Forelimb muscle (tissue), 1 donor: ENCODE data around the gene ZFYVE9. TPM values are rescaled to one million over a fixed set of nuclear protein-coding genes. Genes with fewer than 3 reads are reported as not detected.
"Not testable (repeated sequence)": the region's sequence is repeated elsewhere in the genome, so short reads cannot be mapped to it uniquely, and the experiment has no call there.

Source experiments
- DNase-seq: peaks from one replicate; pipeline ENCODE4 v3.0.0-alpha.2; 2013; ENCODE audit warnings: low read depth
- polyA plus RNA-seq: library from polyadenylated mRNA; unstranded; fragments of 120-200 nt; gene quantifications from one replicate; pipeline ENCODE4 v1.2.1, GENCODE V29; 2013; ENCODE audit not compliant: insufficient read length

The ZFYVE9 gene
- polyA plus RNA-seq, 1 donor, result 19.8 TPM

DNA sequence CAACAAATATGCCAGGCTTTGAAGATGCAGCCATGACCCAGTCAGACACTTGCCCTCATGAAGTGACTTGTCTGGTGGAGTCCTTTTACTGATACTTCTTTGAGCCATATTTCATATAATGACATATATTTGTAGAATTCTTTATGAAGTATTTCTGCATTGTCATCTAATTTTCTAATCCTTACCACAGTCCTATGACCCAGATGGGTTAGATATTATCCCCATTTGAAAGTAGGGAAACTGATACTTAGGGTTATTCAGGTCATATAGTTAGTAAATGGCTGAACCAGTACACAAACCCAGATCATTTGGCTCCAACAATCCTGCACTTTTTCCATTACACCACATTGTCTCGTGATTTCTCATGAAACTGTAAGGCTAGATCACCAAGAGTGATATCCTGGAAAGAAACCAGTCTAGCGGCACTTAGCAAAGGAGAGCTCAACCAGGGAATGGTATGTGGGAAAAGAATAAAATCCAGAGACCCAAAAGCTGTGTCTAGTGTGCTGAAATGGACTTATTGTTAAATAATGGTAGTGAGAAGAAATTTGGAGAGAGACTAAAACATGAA lies 49.6 kb downstream of the ZFYVE9 start:
- DNase-seq, result no peak

DNA sequence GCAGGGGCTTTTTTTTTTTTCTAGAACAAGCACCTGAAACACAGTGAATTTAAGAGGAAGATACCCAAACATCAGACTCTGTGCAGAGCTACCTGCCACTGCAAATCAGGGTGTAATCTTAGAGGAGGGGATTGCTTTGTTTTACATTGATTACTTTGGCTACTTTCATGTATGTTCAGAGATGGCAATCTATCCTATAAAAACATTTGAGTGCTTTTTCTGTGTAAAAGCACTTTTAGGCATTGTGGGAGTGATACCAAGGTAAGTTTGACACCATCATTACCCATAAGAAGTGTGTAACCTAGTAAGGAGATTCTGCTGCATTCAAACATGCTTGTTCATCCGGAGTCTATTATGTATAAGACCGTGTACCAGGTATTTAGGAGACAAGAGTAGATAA lies 50.1 kb downstream of the ZFYVE9 start:
- DNase-seq, result no peak

DNA sequence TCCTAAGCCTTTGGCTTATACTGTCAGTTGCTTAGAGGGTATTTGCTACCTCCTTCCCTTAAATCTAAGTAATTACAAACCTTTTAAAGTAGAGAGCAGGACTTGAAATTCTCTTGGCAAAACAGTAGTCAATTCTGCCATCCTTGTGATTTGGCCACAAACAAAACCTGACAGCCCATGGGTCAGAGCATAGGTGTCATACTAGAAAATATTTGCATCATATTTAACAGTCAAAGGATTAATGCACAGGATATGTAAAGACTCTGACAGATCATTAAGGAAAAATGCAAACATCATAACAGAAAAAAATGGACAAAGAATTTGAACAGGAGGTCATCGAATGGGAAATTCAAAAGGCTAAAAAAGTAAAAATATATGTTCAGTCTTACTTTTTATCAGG lies 50.5 kb downstream of the ZFYVE9 start:
- no peak for DNase-seq

DNA sequence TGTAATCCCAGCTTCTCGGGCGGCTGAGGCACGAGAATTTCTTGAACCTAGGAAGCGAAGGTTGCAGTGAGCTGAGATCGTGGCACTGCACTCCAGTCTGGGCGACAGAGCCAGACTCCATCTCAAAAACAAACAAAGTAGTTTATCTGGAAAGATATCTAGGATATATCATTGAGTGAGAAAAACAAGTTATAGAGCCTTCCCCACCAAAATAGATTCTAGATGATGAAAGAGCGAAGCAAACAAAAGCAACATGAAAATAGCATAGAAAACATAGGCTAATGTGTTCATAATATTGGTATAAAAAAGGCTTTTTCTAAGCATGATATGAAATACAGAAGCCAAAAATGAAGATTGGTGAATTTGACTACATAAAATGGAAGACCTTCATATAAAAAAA lies 52.1 kb downstream of the ZFYVE9 start:
- no peak for DNase-seq

DNA sequence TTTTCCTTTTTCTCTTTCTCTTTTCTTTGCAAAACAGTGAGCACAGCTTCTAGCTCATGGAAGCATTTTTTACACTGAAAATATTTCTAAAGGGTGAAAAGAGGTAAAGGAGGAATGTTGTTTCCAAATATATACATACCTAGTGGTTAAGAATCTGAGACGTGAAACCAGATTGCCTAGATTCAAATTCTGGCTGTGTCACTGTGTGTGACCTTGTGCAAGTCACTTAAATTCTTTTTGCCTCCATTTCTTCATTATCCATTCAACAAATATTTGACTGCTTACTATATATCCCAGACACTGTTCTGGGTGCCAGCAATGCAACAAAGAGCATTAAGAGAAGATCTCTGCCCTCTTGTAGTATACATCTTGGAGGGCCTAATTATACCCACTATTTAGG lies 53.3 kb downstream of the ZFYVE9 start:
- DNase-seq, result no peak

DNA sequence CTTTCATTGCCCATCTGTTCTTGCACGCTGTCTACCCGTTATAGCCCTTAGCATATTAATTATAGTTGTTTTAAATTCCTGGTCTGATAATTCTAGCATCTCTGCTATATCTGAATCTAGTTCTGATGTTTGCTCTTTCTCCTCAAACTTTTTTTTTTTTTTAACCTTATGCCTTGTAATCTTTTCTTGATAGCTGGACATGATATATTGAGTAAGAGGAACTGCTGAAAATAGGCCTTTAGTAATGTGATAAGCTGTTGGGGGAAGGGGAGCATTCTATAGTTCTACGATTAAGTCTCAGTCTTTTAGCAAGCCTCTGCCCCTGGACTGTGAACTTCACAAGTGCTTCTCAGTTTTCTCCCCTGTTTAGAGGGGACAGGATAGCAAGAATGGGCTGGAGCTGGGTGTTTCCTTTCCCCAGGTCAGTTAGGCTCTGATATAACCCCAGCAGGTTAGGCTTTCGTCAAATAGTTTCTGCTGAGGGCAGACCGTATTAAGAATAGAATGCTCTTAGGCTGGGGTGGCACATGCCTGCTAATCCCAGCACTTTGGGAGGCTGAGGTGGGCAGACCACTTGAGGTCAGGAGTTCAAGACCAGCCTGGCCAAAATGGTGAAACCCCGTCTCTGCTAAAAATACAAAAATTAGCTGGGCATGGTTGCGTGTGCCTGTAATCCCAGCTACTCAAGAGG lies 62.2 kb downstream of the ZFYVE9 start:
- no peak for DNase-seq

DNA sequence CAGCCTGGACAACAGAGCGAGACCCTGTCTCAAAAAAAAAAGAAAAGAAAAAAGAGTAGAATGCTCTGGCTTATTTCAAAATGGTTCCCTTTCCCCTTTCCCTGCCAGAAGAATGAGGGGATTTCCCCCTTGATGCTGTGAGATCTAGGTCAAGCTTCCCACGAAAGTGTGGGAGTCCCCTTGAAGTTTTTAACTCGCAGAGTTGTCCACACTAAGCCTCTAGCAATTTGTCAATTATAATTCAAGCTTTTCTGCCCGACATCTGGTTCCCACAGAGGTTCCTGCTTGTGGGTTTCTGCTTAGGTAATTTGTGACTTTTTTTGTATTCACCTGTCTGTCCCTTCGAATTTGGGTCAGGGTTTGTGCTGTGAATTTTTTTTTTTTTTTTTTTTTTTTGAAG lies 62.8 kb downstream of the ZFYVE9 start:
- no peak for DNase-seq

DNA sequence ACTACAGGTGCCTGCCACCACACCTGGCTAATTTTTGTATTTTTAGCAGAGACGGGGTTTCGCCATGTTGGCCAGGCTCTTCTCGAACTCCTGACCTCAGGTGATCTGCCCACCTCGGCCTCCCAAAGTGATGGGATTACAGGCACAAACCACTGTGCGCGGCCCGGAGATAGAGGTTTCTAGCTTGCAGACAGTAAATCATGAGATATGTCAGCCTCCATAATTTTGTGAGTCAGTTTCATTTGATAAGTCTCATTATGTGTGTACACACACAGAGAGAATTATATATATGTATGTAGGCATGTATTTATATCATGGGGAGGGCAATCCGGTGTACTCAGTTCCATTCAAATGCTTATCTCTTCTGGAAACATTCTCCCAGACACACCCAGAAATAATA lies 64.8 kb downstream of the ZFYVE9 start:
- not testable (repeated sequence) for DNase-seq

DNA sequence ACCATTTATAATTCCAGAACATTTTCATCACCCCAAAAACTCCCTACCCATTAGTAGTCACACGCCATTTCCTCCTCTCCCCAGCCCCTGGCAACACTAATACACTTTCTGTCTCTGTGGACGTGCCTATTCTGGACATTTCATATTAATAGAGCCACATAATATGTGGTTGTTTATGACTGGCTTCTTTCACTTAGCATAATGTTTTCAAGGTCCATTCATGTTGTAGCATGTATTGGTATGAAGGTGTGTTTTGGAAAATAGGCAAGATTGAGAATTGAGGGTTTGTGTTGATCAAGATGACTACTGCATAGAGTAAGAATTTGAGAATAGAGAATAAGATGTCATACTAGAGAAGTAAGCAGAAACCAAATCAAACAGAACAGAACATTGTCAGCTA lies 67.5 kb downstream of the ZFYVE9 start:
- no peak for DNase-seq

DNA sequence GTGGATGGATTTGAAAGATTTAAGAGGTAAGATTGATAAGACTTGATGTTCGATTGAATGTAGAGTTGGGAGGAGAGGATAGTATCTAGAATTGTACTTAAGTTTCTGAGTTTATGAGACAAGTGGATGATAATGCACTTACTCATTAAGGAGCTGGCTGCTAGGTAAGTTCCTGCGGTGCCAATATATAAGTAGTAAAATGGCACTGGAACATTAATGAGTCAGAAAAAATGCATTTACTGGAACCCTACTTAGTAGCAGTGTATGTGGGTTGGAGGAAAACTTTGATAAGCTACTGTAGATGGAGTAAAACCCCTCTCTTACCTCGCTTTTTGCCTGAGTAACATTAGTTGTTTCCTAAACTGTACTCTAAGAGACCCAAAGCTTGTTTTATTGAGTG lies 68.2 kb downstream of the ZFYVE9 start:
- no peak for DNase-seq

DNA sequence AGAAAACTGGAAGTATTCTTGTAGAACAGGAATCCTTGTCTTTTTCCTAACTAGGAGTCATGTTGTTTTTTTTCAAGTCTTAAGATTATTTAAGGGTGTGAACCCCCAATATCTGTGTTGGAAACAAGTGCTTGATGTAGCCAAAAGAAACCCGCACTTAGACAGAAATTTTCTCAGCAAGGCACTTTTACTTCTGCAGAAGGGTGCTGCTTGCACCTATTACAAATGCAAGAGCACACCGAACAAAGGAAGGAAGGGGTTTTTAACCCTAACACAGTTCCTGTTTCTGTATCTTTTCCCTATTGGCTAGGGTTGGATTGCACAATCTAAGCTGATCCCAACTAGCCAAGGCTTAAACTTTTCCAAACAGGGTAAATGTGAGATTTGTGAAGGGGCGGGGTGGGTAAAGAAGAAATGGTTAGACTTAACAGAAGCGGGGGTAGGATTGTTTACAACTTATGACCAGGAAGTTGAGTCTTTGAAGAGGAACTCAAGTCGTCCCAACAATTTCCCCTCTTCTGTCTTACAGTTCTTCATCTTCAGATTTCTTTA lies 75.1 kb downstream of the ZFYVE9 start:
- DNase-seq, result no peak

DNA sequence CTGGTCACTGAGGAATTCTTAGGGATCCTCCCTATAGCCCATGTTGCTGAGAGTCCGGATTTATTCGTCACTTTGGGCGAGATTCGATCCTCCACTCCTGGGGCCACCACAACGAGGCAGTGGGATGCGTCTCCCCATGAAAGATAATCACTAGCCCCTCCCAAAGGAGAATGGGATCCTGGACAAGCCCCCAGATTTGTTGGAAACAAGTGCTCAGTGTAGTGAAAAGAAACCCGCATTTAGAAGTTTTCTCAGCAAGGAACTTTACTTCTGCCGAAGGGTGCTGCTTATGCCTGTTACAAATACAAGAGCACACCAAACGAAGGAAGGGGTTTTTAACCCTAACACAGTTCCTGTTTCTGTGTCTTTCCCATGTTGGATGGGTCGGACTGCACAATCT lies 83.3 kb downstream of the ZFYVE9 start:
- no peak for DNase-seq

DNA sequence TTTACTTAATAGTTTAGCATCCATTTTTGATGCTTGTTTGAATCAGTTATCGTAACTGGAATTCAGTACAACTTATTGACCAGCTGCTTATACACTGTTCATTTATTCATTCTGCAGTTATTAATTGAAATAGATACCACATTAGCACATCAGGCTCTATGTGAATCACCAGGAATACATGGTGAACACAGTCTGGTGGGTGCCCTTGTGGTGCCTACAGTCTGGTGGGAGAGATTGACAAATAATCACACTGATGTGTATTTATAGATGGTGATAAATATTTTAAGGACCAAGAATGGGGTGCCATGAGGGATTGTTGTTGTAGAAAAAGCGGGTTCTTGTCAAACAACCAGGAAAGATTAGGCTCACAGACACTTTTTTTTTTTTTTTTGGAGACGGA lies 87.6 kb downstream of the ZFYVE9 start:
- no peak for DNase-seq

DNA sequence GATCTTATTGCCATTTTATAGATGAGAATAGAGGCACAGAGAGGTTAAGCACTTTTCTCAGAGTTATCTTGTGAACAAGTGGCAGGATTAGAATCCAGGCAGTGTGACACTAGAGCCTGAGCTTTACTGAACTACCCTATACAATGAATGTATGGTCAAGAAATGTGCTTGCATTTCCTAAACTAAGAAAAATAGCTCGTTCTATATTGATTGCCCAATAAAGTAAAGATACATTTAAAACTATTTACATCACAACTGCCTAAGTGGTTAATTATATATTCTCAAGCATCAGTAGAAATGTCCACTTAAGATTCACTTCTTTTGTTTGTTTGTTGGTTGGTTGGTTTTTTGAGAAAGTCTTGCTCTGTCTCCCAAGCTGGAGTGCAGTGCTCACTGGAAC lies 91.6 kb downstream of the ZFYVE9 start:
- DNase-seq, result no peak

DNA sequence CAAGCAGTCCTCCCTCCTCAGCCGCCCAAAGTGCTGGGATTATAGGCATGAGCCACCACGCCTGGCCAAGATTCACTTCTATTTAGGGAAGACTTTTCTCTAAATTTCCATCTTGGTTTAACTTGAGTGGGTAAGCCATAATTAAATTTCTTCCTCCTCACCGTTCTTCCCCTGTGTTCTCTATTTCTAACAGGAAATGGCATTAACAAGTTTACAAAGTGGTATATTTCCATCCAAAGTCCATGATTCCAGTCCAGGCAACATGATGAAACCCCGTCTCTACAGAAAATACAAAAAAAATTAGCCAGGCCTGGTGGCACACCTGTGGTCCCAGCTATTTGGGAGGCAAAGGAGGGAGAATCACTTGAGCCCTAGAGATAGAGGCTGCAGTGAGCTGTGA lies 92.1 kb downstream of the ZFYVE9 start:
- DNase-seq, result no peak

DNA sequence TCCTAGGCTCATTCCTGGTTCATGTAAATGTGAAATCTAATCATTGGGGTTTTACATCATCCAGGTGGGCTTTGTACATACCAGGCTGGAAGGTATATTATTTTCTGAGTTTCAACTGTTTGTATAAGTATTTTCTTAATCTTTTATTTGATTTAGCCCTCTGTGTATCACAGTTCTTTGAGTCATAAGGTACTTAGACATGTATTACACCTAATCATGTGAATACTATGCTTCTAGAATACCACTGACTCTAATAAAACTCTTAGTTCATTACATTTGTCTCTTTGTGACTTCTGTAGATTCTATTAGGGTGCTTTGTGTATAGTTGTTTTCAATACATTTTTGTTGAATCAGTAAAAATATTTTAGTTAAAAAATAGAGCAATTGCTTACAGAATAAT lies 92.8 kb downstream of the ZFYVE9 start:
- DNase-seq, result no peak

DNA sequence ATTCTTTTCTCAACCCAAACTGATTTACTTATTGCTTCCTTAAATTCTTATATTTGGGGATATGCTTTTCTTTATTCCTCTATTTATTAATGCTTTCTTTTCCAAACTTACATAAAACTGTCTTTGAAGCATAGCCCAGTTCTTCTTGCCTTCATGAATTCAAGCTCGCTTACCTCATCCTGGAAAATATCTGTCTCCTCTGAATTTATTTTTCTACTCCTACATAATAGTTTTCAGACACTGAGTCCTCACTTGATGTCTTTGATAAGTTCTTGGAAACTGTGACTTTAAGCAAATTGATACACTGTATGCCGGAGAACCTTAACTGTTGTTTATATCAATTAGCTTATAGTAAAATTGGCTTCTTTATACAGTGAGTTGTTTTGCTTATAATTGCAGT lies 93.8 kb downstream of the ZFYVE9 start:
- DNase-seq, result peak; percentile 8

DNA sequence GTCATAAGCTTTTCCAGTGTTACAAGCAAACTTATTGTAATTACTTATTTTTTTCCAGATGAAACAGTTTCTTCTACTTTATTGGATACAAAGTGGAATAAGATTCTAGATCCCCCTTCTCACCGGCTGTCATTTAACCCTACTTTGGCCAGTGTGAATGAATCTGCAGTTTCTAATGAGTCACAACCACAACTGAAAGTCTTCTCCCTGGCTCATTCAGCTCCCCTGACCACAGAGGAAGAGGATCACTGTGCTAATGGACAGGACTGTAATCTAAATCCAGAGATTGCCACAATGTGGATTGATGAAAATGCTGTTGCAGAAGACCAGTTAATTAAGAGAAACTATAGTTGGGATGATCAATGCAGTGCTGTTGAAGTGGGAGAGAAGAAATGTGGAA lies 95.5 kb downstream of the ZFYVE9 start:
- no peak for DNase-seq

DNA sequence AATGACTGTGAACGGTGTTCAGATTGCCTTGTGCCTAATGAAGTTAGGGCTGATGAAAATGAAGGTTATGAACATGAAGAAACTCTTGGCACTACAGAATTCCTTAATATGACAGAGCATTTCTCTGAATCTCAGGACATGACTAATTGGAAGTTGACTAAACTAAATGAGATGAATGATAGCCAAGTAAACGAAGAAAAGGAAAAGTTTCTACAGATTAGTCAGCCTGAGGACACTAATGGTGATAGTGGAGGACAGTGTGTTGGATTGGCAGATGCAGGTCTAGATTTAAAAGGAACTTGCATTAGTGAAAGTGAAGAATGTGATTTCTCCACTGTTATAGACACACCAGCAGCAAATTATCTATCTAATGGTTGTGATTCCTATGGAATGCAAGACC lies 96.6 kb downstream of the ZFYVE9 start:
- no peak for DNase-seq

DNA sequence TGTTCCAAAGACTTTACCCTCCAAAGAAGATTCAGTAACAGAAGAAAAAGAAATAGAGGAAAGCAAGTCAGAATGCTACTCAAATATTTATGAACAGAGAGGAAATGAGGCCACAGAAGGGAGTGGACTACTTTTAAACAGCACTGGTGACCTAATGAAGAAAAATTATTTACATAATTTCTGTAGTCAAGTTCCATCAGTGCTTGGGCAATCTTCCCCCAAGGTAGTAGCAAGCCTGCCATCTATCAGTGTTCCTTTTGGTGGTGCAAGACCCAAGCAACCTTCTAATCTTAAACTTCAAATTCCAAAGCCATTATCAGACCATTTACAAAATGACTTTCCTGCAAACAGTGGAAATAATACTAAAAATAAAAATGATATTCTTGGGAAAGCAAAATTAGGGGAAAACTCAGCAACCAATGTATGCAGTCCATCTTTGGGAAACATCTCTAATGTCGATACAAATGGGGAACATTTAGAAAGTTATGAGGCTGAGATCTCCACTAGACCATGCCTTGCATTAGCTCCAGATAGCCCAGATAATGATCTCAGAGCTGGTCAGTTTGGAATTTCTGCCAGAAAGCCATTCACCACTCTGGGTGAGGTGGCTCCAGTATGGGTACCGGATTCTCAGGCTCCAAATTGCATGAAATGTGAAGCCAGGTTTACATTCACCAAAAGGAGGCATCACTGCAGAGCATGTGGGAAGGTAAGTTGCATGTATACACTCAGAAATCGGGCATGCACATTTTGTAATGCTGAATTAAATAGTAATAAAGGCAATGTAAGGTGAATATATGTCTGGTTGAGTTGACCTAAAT lies 97.2 kb downstream of the ZFYVE9 start:
- no peak for DNase-seq

DNA sequence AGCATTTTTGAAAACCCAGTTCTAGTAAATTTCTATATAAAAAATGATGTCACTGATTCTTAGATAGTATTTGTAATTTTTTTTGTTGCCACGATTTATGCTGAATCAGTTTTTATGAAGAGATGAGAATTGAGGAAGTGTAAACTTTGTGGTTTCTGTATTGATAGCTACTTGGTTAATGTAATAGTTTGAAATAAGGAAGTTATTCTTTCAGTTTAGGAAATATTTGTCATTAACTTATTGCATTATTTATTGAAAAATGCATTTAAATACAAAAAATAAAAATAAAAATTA lies 97.8 kb downstream of the ZFYVE9 start:
- no peak for DNase-seq

DNA sequence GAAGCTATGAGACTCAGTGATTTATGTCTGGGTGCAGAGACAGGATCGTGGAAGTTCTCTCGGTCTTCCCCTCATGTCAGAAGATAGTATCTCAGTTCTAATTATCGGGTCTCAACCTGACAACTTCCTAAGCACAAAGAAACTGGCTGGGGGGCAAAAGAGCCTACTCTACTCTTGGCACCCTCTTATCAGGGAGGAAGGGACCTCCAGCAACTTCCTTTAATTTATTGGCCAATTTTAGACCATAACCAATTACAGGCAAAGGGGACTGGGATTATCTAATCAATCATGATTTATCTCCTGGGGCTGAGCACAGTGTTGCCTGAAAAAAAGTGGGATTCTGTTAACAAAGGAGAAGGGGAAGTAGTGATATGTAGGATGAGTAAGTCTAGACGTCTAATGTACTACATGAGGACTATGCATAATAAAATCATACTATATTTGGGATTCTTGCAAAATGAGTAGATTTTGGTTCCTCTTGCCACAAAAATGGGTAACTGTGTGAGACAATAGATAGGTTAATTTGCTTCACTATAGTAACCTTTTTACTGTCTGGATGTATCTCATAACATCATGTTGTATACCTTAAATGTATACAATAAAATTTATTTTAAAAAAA lies 98.8 kb downstream of the ZFYVE9 start:
- no peak for DNase-seq
